HAP-1 (cell line): Measurements from ENCODE around the gene RPUSD2.
A peak's percentile ranks its signal among the peaks of the same experiment; 100 is the strongest.

Source experiments
- DNase-seq, 2 experiments: peaks; one replicate each; pipeline ENCODE4 v3.0.0-alpha.2; 2016 to 2020; ENCODE audit warnings: low spot score in 2 of 2
- H3K27me3 ChIP-seq: fragments of 250-450 bp; sonication (Bioruptor Pico); 2 replicates; pipeline ENCODE4 v1.5.1; 2020; ENCODE audit warnings: low read depth, mild to moderate bottlenecking, moderate library complexity
- H3K36me3 ChIP-seq: fragments of 250-450 bp; sonication (Bioruptor Pico); replicated peaks from 2 replicates; pipeline ENCODE4 v1.5.1; 2020; ENCODE audit warnings: mild to moderate bottlenecking
- H3K4me1 ChIP-seq: fragments of 250-450 bp; sonication (Bioruptor Pico); 2 replicates; pipeline ENCODE4 v1.5.1; 2020; ENCODE audit warnings: mild to moderate bottlenecking
- H3K4me3 ChIP-seq: fragments of 250-450 bp; sonication (Bioruptor Pico); 2 replicates; pipeline ENCODE4 v1.5.1; 2020; ENCODE audit warnings: mild to moderate bottlenecking, moderate library complexity
- H3K9me3 ChIP-seq: fragments of 250-450 bp; sonication (Bioruptor Pico); 2 replicates; pipeline ENCODE4 v1.5.1; 2020; ENCODE audit warnings: mild to moderate bottlenecking, moderate library complexity
- in situ Hi-C: fragments of 300-500 bp; cut with MboI; formaldehyde crosslinking; loops from 3 replicates; pipeline ENCODE4 v1.14.3; 2020; ENCODE audit warnings: low sequenced_read_pairs, inconsistent platforms, mixed read lengths

RPUSD2 gene, protein sequence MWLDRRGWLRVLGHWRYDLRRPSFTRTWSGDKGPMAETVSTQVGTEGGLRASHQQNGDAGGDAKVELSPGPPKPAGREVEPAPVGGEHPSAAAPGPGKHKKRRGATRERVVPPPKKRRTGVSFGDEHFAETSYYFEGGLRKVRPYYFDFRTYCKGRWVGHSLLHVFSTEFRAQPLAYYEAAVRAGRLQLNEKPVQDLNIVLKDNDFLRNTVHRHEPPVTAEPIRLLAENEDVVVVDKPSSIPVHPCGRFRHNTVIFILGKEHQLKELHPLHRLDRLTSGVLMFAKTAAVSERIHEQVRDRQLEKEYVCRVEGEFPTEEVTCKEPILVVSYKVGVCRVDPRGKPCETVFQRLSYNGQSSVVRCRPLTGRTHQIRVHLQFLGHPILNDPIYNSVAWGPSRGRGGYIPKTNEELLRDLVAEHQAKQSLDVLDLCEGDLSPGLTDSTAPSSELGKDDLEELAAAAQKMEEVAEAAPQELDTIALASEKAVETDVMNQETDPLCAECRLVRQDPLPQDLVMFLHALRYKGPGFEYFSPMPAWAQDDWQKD

DNA sequence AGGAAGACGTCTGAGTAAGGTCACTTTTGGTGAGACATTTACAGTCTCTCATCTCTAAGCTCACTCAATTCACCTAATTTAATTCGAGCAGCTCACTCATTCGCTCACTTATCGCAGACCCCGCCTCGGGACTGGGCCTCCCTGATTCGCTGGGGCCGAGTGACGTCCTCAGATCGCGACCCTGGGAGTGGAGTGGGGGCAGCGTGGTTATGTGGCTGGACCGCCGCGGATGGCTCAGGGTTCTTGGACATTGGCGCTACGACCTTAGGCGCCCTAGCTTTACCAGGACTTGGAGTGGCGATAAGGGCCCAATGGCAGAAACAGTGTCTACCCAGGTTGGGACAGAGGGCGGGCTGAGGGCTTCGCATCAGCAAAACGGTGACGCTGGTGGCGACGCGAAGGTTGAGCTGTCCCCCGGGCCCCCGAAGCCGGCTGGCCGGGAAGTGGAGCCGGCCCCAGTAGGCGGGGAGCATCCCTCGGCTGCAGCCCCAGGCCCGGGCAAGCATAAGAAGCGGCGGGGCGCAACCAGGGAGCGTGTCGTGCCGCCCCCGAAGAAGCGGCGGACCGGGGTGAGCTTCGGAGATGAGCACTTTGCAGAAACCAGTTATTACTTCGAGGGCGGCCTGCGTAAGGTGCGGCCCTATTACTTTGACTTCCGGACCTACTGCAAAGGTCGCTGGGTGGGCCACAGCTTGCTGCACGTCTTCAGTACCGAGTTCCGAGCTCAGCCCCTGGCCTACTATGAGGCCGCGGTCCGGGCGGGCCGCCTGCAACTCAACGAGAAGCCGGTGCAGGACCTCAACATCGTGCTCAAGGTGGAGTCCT is at the start of gene RPUSD2:
Gene RPUSD2, plus strand, starts transcription at position 171 of the 825 bp plus-strand sequence. Its CDS starts 39 bp downstream, at position 210.
- in situ Hi-C loops = no loop called here
- H3K27me3 ChIP-seq = no peaks in the 10 kb centered on the region
- peak; percentile 88 to 95 for DNase-seq

DNA sequence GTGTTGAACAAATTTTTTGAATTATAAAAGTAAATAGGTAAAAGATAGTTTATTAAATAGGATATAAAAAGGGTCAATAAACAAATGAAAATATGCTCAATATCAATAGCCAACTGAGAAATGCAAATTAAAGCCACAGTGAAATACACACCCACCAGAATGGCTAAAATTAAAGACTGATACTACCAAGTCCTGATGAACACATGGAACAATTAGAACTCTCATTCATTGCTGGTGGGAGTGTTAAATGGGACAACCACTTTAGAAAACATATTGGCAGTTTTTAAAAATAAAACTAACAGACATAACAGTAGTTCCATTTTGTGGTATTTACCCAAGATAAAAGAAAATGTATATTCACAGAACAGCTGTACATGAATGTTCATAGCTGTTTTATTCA is 45.5 kb upstream of the RPUSD2 start:
- no peak for DNase-seq
- Histone ChIP-seq H3K4me1 (no peaks in the 10 kb centered on the region), H3K36me3 (no peaks in the 10 kb centered on the region), H3K4me3 (no peak overlapping the region), H3K9me3 (no peaks in the 10 kb centered on the region), H3K27me3 (0 out of 2 replicates have a peak, but pooled peaks cover 6% of the 10 kb centered on the region)
- in situ Hi-C loops = no loop called here

More for the DNA sequence above, at the start of gene RPUSD2:
- no peaks in the 10 kb centered on the region for H3K9me3 ChIP-seq
- peak within 1 kb of the TSS; percentile 95 for H3K4me3 ChIP-seq
- peaks cover 16% of the 10 kb centered on the region for H3K4me1 ChIP-seq
- peaks cover 26% of the 10 kb centered on the region for H3K36me3 ChIP-seq

DNA sequence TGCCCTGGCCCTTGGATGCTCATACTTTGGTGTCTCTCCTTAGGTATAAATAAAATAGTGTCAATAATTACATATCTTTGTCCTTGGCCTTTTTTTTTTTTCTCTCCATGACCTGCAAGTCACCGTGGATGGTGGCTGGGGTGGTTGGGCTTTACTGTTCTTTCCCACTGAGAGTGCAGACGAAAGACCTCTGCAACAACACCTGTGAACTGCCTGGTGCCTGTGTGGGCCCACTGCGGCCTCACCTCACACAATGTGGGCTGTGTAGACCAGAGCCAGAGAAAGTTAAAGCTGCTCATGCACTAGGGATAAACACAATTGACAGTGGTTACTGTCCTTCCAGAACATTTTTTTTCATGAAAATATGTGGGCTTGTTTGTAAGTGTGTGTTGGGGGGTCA is 43.2 kb upstream of the RPUSD2 start:
- Histone ChIP-seq H3K4me1 (no peaks in the 10 kb centered on the region), H3K27me3 (0 out of 2 replicates have a peak, but pooled peaks cover 6% of the 10 kb centered on the region), H3K9me3 (no peaks in the 10 kb centered on the region), H3K4me3 (no peak overlapping the region), H3K36me3 (no peaks in the 10 kb centered on the region)
- in situ Hi-C loops = no loop called here
- DNase-seq = no peak

DNA sequence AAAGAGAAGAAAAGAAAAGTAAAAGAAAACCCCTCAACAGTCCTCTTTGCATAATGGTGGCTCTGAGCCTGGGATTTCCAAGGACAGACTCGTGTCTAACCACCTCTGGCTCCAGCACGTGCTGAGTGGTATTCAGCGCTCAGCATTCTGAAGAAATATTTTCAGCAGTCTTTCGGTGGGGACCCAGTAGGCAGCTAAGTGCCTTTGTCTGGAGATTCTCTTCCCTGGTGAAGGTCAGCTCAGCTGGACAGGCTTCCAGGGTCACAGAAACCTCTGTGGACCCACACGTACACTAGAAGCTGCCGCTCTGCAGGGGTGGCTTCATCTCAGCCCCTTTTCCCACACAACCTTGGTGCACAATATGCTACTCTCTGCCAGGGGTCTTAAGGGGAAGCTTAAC is 40.3 kb upstream of the RPUSD2 start:
- peaks cover 5% of the 10 kb centered on the region; the same call in 1 of the 2 replicates for H3K27me3 ChIP-seq
- in situ Hi-C loops = no loop called here
- no peaks in the 10 kb centered on the region for H3K36me3 ChIP-seq
- no peaks in the 10 kb centered on the region for H3K4me1 ChIP-seq
- no peak overlapping the region for H3K4me3 ChIP-seq
- H3K9me3 ChIP-seq = no peaks in the 10 kb centered on the region
- no peak for DNase-seq

DNA sequence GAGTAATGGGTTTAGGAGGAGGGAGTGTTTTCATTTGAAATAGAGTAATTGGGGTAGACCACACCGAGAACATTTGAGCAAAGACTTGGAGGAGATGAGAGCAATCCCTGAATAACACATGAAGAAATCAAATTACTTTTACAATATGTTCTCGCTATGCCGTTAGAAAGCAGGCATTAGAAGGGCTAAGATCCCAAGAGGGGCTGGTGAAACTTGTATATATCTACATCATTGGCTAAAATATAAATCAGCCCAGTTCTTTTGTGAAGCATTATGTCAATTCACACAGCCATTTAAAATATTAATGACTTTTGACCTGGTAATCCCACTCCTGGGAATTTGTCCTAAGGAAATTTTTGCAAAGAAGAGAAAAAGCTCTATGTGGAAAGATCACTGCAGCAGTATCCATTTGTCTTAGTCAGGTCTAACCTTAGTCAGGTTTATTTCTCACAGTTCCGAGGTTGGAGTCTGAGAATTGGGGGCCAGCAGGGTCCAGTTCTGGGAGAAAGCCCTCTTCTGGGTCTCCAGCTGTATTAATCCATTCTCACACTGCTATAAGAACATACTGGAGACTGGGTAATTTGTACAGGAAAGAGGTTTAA is 35.2 kb upstream of the RPUSD2 start:
- in situ Hi-C loops = no loop called here
- Histone ChIP-seq H3K4me1 (no peaks in the 10 kb centered on the region), H3K36me3 (no peaks in the 10 kb centered on the region), H3K27me3 (peaks cover 5% of the 10 kb centered on the region; the same call in 1 of the 2 replicates), H3K4me3 (no peak overlapping the region), H3K9me3 (no peaks in the 10 kb centered on the region)
- DNase-seq = no peak

DNA sequence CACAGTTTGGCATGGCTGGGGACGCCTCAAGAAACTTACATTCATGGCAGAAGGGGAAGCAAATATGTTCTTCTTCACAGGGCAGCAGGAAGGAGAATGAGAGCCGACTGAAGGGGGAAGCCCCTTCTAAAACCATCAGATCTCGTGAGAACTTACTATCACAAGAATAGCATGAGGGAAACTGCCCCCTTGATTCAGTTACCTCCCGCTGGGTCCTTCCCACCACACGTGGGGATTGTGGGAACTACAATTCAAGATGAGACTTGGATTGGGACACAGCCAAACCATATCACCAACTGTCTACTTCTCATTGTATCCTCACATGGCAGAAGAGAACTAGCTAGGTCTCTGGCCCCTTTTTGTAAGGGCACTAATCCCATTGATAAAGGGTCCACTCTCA is 34.7 kb upstream of the RPUSD2 start:
- H3K9me3 ChIP-seq = no peaks in the 10 kb centered on the region
- in situ Hi-C loops = no loop called here
- H3K36me3 ChIP-seq = no peaks in the 10 kb centered on the region
- H3K27me3 ChIP-seq = peaks cover 5% of the 10 kb centered on the region; the same call in 1 of the 2 replicates
- no peak overlapping the region for H3K4me3 ChIP-seq
- no peak for DNase-seq
- no peaks in the 10 kb centered on the region for H3K4me1 ChIP-seq

DNA sequence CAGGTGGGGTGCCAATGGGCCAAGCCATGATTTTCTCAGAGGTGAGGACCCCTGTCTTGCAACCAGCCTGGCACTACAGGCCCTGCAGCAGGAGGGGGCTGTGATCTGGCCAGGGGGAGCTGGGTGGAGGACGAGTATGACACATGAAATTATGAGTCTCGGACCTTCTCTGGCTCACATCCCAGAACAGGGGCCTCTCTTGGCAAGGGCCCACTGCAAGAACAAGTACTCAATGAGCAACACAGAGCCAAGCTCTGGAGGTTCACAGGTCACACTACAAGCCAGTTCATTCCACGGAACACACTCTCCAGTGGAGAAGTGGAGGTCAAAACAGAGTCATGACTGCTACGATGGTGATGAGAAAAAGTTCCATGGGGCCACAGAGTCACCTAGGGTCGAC is 32.6 kb upstream of the RPUSD2 start:
- Histone ChIP-seq H3K4me1 (no peaks in the 10 kb centered on the region), H3K27me3 (peaks cover 5% of the 10 kb centered on the region; the same call in 1 of the 2 replicates), H3K4me3 (no peak overlapping the region), H3K36me3 (no peaks in the 10 kb centered on the region), H3K9me3 (no peaks in the 10 kb centered on the region)
- DNase-seq = no peak
- in situ Hi-C loops = no loop called here

DNA sequence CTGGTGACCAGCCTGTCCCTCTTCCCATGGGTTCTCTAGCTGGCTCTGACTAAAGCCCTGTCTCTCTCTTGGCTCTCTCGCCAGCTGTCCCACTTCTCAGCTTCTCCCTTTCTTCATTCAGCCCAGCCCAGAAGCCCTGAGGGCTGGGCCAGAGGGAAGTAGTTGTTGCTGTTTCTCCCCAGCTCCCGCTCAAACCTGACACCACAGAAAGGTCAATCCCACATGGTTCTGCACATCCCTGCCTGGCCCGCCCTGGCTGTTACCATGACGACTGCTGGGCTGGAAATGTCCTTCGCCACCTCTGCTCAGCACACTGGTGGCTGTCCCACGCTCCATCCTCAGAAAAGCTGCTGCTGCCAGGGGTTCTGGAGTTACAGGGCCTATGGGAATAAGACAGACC is 30.1 kb upstream of the RPUSD2 start:
- Histone ChIP-seq H3K9me3 (no peaks in the 10 kb centered on the region), H3K4me1 (peaks cover 8% of the 10 kb centered on the region), H3K4me3 (no peak overlapping the region), H3K36me3 (no peaks in the 10 kb centered on the region), H3K27me3 (no peaks in the 10 kb centered on the region)
- DNase-seq = peak in 1 of 2 experiments; percentile 30
- in situ Hi-C loops = no loop called here

DNA sequence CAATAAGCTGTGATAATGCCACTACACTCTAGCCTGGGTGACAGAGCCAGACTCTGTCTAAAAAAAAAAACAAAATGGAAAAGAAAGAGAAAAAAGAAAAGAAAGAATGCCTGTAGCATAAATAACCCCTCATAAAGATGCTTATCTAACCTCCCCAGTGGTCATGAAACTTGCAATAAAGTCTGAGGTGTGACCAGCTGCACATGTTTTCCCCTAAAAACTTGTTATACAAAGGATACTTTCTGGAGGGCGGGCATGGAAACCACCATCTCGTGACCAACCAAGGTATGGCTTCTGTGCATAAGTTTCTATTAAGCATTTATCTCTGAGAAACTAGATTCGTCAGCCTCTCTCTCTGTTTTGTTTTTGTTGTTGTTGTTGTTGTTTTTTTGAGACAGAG is 26.0 kb upstream of the RPUSD2 start:
- H3K4me3 ChIP-seq = no peak overlapping the region
- no peaks in the 10 kb centered on the region for H3K36me3 ChIP-seq
- H3K27me3 ChIP-seq = no peaks in the 10 kb centered on the region

DNA sequence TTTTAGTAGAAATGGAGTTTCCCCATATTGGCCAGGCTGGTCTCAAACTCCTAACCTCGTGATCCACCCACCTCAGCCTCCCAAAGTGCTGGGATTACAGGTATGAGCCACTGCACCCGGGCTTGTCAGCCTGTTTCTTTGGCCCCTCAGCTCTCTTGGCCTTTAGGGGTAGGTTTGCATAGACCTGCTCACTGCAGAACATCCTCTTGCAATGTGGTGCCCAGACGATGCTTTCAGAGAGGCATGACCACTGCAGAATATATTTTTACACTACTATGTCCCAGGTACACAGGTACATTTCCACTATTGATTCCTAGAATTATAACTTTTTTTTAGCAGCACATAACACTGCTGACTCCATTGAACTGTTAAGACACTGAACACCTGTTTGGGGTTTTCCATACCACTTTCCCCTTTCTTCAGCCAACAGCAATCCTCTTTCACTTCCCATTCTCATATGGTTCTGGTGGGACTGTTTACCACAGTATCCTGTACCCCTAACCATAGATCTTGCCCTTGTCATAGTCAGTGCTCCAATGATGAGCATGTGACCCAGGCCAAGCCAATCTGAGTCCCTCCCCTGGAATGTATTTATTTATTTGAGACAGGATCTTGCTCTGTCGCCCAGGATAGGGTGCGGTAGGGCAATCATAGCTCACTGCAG is 25.3 kb upstream of the RPUSD2 start:
- Histone ChIP-seq H3K4me1 (peaks cover 8% of the 10 kb centered on the region), H3K36me3 (no peaks in the 10 kb centered on the region), H3K4me3 (no peak overlapping the region), H3K27me3 (no peaks in the 10 kb centered on the region), H3K9me3 (no peaks in the 10 kb centered on the region)
- no peak for DNase-seq
- in situ Hi-C loops = no loop called here

More for the DNA sequence above, 26.0 kb upstream of the RPUSD2 start:
- Histone ChIP-seq H3K9me3 (no peaks in the 10 kb centered on the region), H3K4me1 (peaks cover 8% of the 10 kb centered on the region)
- in situ Hi-C loops = no loop called here
- no peak for DNase-seq

DNA sequence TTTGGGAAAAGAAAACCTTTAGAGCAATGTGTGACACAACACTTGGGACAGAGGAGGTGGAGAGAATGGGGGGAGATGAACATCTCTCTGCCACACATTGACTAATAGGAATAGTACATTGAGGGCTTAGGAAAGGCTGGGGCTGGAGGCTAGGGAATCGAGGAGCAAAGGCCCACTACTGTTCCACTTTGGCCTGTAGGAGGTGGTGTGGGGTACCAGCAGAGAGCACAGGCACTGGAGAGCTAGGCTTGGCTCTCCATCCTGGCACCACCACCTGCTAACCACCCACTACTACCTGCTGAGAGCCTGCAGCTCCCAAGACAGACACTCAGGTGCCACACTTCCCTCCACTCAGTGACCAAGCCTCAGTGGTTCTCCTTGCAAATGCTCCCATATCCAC is 23.6 kb upstream of the RPUSD2 start:
- H3K4me3 ChIP-seq = no peak overlapping the region
- DNase-seq = no peak
- no peaks in the 10 kb centered on the region for H3K36me3 ChIP-seq
- peaks cover 8% of the 10 kb centered on the region for H3K4me1 ChIP-seq
- in situ Hi-C loops = no loop called here
- no peaks in the 10 kb centered on the region for H3K9me3 ChIP-seq
- H3K27me3 ChIP-seq = no peaks in the 10 kb centered on the region

DNA sequence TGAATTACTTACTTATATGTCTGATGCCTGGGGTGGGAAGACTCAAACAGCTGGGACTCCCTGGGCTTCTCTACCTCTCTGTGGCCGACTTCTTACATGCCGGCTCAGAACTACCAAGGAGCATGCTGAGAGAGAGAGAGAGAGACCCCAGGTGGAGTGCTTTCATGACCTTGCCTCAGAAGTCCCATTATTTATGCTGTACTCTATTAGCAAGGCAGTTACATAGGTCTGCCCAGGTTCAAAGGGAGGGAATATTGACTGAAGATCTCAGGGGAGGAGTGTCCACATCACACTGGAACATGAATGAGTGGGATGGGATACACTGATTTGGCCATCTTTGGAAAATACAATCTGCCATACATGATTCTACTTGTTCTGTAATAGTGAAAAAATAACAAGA is 20.5 kb upstream of the RPUSD2 start:
- Histone ChIP-seq H3K27me3 (no peaks in the 10 kb centered on the region), H3K36me3 (no peaks in the 10 kb centered on the region), H3K4me3 (no peak overlapping the region), H3K9me3 (no peaks in the 10 kb centered on the region), H3K4me1 (no peaks in the 10 kb centered on the region)
- no peak for DNase-seq
- in situ Hi-C loops = no loop called here

DNA sequence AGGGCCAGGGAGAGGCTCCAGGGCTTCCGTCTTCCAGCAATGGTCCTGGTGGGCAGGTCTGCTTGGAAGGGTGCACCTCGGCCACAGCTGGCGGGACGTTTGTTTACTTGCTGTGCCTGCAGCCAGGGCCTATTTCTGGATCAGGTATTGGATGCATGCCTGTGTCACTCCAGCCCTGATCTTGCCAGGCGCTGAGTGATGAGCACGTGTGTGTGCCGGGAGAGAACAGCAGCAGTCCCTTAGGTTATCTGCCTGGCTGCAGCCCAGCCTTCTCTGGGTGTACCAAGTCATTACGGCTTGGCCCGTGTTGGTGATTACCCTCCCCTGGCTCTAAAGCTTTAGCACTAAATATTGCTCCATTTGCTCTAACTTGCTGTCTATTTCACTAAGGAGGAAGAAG is 19.2 kb upstream of the RPUSD2 start:
- in situ Hi-C loops = no loop called here
- Histone ChIP-seq H3K27me3 (no peaks in the 10 kb centered on the region), H3K9me3 (no peaks in the 10 kb centered on the region), H3K36me3 (no peaks in the 10 kb centered on the region), H3K4me1 (no peaks in the 10 kb centered on the region), H3K4me3 (no peak overlapping the region)
- no peak for DNase-seq
